Stimulated activated CD8-positive, alpha-beta memory T cell treated with anti-CD3 and anti-CD28 coated beads, Interleukin-2, amount 100 ng/mL, for 48 hours (primary cell): ENCODE results near the gene OTOL1.

Experiments used
- DNase-seq, 2 donors: peaks; one replicate each; pipeline ENCODE4 v3.0.0-alpha.2; 2020; ENCODE audit warnings: low read depth in 2 of 2

Gene OTOL1

GRCh38 chr3:161540594-161540993 is 44.0 kb downstream of the OTOL1 start:
- no peak for DNase-seq

GRCh38 chr3:161545824-161546223 is 49.2 kb downstream of the OTOL1 start:
- DNase-seq = no peak

- no peak for DNase-seq
These were observed 51.7 kb downstream of the OTOL1 start for GRCh38 chr3:161548301-161548700.

GRCh38 chr3:161549261-161549660 is 52.7 kb downstream of the OTOL1 start:
- DNase-seq = no peak

GRCh38 chr3:161550491-161551195 is 54.0 kb downstream of the OTOL1 start:
- DNase-seq = no peak

- no peak for DNase-seq
These were observed 55.1 kb downstream of the OTOL1 start for GRCh38 chr3:161551697-161552096.

- DNase-seq = no peak
These were observed 56.5 kb downstream of the OTOL1 start for GRCh38 chr3:161552984-161553560.
